ENCODE results near the gene ENTPD2.

Gene ENTPD2

GRCh38 chr9:137011907-137012675, 41.8 kb downstream of the ENTPD2 start:
- Histone ChIP-seq H2AFZ (ENCODE audit: low read depth, low read length, severe bottlenecking) (no peak overlapping the region), H3F3A (ENCODE audit: insufficient read depth) (no peaks in the 10 kb centered on the region), H4K20me1 (ENCODE audit: low read depth, low read length) (no peaks in the 10 kb centered on the region), H3K36me3 (ENCODE audit: low read length) (no peaks in the 10 kb centered on the region), H3K27ac (ENCODE audit: low read depth, low read length) (no peak overlapping the region), H3K4me2 (ENCODE audit: low read depth, low read length, poor library complexity, severe bottlenecking) (no peak overlapping the region), H3K9me3 (ENCODE audit: insufficient read depth, low read length) (no peaks in the 10 kb centered on the region), H3K4me3 (ENCODE audit: insufficient read depth, low read length, poor library complexity, severe bottlenecking) (no peak overlapping the region), H3K9ac (ENCODE audit: low read length) (no peak overlapping the region), H3K9me2 (replicated peaks; ENCODE audit: insufficient read depth, low read length) (no peaks in the 10 kb centered on the region), H3K27me3 (ENCODE audit: low read length) (no peaks in the 10 kb centered on the region), H3K79me2 (ENCODE audit: insufficient read depth, low read length) (no peaks in the 10 kb centered on the region)
- TF ChIP-seq CTCF (IDR thresholded peaks at IDR 0.05; ENCODE audit: insufficient read depth, low read length, poor library complexity, severe bottlenecking) (no peak), EZH2phosphoT487 (conservative IDR thresholded peaks at IDR 0.05; ENCODE audit: low read length) (no peak)

- Histone ChIP-seq H2AFZ (ENCODE audit: low read depth, low read length, severe bottlenecking) (no peak overlapping the region), H3F3A (ENCODE audit: insufficient read depth) (no peaks in the 10 kb centered on the region), H3K9me3 (ENCODE audit: insufficient read depth, low read length) (no peaks in the 10 kb centered on the region), H3K27me3 (ENCODE audit: low read length) (no peaks in the 10 kb centered on the region), H3K4me2 (ENCODE audit: low read depth, low read length, poor library complexity, severe bottlenecking) (no peak overlapping the region), H3K79me2 (ENCODE audit: insufficient read depth, low read length) (no peaks in the 10 kb centered on the region), H4K20me1 (ENCODE audit: low read depth, low read length) (no peaks in the 10 kb centered on the region), H3K4me3 (ENCODE audit: insufficient read depth, low read length, poor library complexity, severe bottlenecking) (no peak overlapping the region), H3K27ac (ENCODE audit: low read depth, low read length) (no peak overlapping the region), H3K9ac (ENCODE audit: low read length) (no peak overlapping the region), H3K36me3 (ENCODE audit: low read length) (no peaks in the 10 kb centered on the region), H3K9me2 (replicated peaks; ENCODE audit: insufficient read depth, low read length) (no peaks in the 10 kb centered on the region)
- TF ChIP-seq EZH2phosphoT487 (conservative IDR thresholded peaks at IDR 0.05; ENCODE audit: low read length): no peak
- TF ChIP-seq CTCF (IDR thresholded peaks at IDR 0.05; ENCODE audit: insufficient read depth, low read length, poor library complexity, severe bottlenecking): no peak
These were observed 42.7 kb downstream of the ENTPD2 start for GRCh38 chr9:137011156-137011555.

GRCh38 chr9:137009938-137010732, 43.7 kb downstream of the ENTPD2 start:
- no peak overlapping the region for H3K4me2 ChIP-seq (ENCODE audit: low read depth, low read length, poor library complexity, severe bottlenecking)
- no peaks in the 10 kb centered on the region for H4K20me1 ChIP-seq (ENCODE audit: low read depth, low read length)
- H3K27me3 ChIP-seq (ENCODE audit: low read length): no peaks in the 10 kb centered on the region
- H3K9me3 ChIP-seq (ENCODE audit: insufficient read depth, low read length): no peaks in the 10 kb centered on the region
- no peak overlapping the region for H3K4me3 ChIP-seq (ENCODE audit: insufficient read depth, low read length, poor library complexity, severe bottlenecking)
- H3K9ac ChIP-seq (ENCODE audit: low read length): no peak overlapping the region
- no peaks in the 10 kb centered on the region for H3F3A ChIP-seq (ENCODE audit: insufficient read depth)
- TF ChIP-seq EZH2phosphoT487 (conservative IDR thresholded peaks at IDR 0.05; ENCODE audit: low read length): no peak
- TF ChIP-seq CTCF (IDR thresholded peaks at IDR 0.05; ENCODE audit: insufficient read depth, low read length, poor library complexity, severe bottlenecking): no peak
- no peaks in the 10 kb centered on the region for H3K79me2 ChIP-seq (ENCODE audit: insufficient read depth, low read length)
- H3K36me3 ChIP-seq (ENCODE audit: low read length): no peaks in the 10 kb centered on the region
- no peaks in the 10 kb centered on the region for H3K9me2 ChIP-seq (replicated peaks; ENCODE audit: insufficient read depth, low read length)
- H3K27ac ChIP-seq (ENCODE audit: low read depth, low read length): no peak overlapping the region
- no peak overlapping the region for H2AFZ ChIP-seq (ENCODE audit: low read depth, low read length, severe bottlenecking)
